IMR-90 (cell line): ENCODE measurements around the gene PDZD7. TPM values are rescaled to one million over a fixed set of nuclear protein-coding genes. Genes with fewer than 3 reads are reported as not detected.

Experiments used
- ATAC-seq: fragments of 200-7000 bp; cut with Tn5 transposase; 2 replicates; pipeline ENCODE4 v1.9.1; 2020; ENCODE audit warnings: low read depth, mild to moderate bottlenecking, moderate library complexity
- BruUV-seq: library from RNA; stranded (reverse); fragments of 400-500 nt; replicated peaks from 2 replicates; lab custom pipeline; 2021; lab: Mats Ljungman, UMichigan
- CTCF ChIA-PET: fragments of 300-600 bp; formaldehyde crosslinking; extraction: SDS; loops from one replicate; lab custom pipeline; 2021; ENCODE audit warnings: antibody characterized with exemption; lab: Yijun Ruan, JAX
- POLR2A ChIA-PET: fragments of 300-600 bp; sonication (Branson Sonifier 250); formaldehyde crosslinking; loops from one replicate; lab custom pipeline; 2022; ENCODE audit warnings: antibody characterized with exemption; ENCODE audit not compliant: unreplicated experiment; lab: Charles Lee
- DNase-seq: peaks from one replicate; pipeline ENCODE4 v3.0.0; 2013
- H2AFZ ChIP-seq: replicated peaks from 2 replicates; pipeline ENCODE3; 2013; ENCODE audit warnings: low read length, mild to moderate bottlenecking; ENCODE audit not compliant: poor library complexity
- H2AK5ac ChIP-seq: 2 replicates; pipeline ENCODE4 v1.6.1; 2013; ENCODE audit warnings: low read depth, low read length, inconsistent platforms
- H2AK9ac ChIP-seq: replicated peaks from 2 replicates; pipeline ENCODE3; 2013; ENCODE audit warnings: mild to moderate bottlenecking, low read depth, low read length, moderate library complexity; ENCODE audit not compliant: poor library complexity
- H2BK120ac ChIP-seq: 2 replicates; pipeline ENCODE4 v1.6.1; 2013; ENCODE audit warnings: low read depth, low read length, inconsistent platforms
- H2BK15ac ChIP-seq: 3 replicates; pipeline ENCODE4 v1.6.1; 2013; ENCODE audit warnings: low read depth, low read length, inconsistent platforms
- H2BK20ac ChIP-seq: 2 replicates; pipeline ENCODE4 v1.6.1; 2013; ENCODE audit warnings: low read depth, mild to moderate bottlenecking, inconsistent platforms, low read length, moderate library complexity
- H2BK5ac ChIP-seq: 2 replicates; pipeline ENCODE4 v1.6.1; 2013; ENCODE audit warnings: mild to moderate bottlenecking, low read depth, low read length, inconsistent platforms; ENCODE audit not compliant: poor library complexity, severe bottlenecking
- H3K14ac ChIP-seq: replicated peaks from 2 replicates; pipeline ENCODE4 v1.6.1; 2013; ENCODE audit warnings: low read depth, low read length, inconsistent platforms
- H3K18ac ChIP-seq: 2 replicates; pipeline ENCODE4 v1.6.1; 2013; ENCODE audit warnings: low read depth, low read length, control low read depth
- H3K23ac ChIP-seq: 2 replicates; pipeline ENCODE4 v1.6.1; 2013; ENCODE audit warnings: low read depth, low read length, inconsistent platforms
- H3K27ac ChIP-seq: 2 replicates; pipeline ENCODE4 v1.5.1; 2013; ENCODE audit warnings: mild to moderate bottlenecking, control low read depth, low read length; ENCODE audit not compliant: insufficient read depth
- H3K27me3 ChIP-seq: 2 replicates; pipeline ENCODE4 v1.6.1; 2013; ENCODE audit warnings: low read length; ENCODE audit not compliant: control insufficient read depth, insufficient read depth
- H3K36me3 ChIP-seq: 2 replicates; pipeline ENCODE4 v1.6.1; 2013; ENCODE audit warnings: low read length, mixed read lengths; ENCODE audit not compliant: control insufficient read depth, insufficient read depth
- H3K4ac ChIP-seq: 2 replicates; pipeline ENCODE4 v1.6.1; 2013; ENCODE audit warnings: low read depth, low read length, inconsistent platforms
- H3K4me1 ChIP-seq: 2 replicates; pipeline ENCODE4 v1.6.1; 2013; ENCODE audit warnings: low read length, mixed read lengths; ENCODE audit not compliant: control insufficient read depth, insufficient read depth
- H3K4me2 ChIP-seq: 2 replicates; pipeline ENCODE4 v1.6.1; 2013; ENCODE audit warnings: low read depth, mild to moderate bottlenecking, control low read depth, low read length, moderate library complexity
- H3K4me3 ChIP-seq: 2 replicates; pipeline ENCODE4 v1.5.1; 2013; ENCODE audit warnings: low read depth, mild to moderate bottlenecking, control low read depth, low read length, moderate library complexity; ENCODE audit not compliant: insufficient read depth
- H3K56ac ChIP-seq: 2 replicates; pipeline ENCODE4 v1.6.1; 2013; ENCODE audit warnings: low read length, inconsistent platforms; ENCODE audit not compliant: insufficient read depth; ENCODE audit errors: extremely low read depth
- H3K79me1 ChIP-seq, 2 experiments: 2 replicates each; pipeline ENCODE4 v1.6.1; 2013; ENCODE audit warnings: low read length in 2 of 2, inconsistent platforms in 1 of 2, low read depth in 1 of 2
- H3K9ac ChIP-seq: 2 replicates; pipeline ENCODE4 v1.6.1; 2013; ENCODE audit warnings: low read depth, low read length, control low read depth
- H3K9me1 ChIP-seq: 2 replicates; pipeline ENCODE4 v1.6.1; 2013; ENCODE audit warnings: low read length, inconsistent platforms; ENCODE audit not compliant: insufficient read depth
- H3K9me3 ChIP-seq: 2 replicates; pipeline ENCODE4 v1.6.1; 2013; ENCODE audit warnings: low read length; ENCODE audit not compliant: control insufficient read depth, insufficient read depth
- H4K20me1 ChIP-seq: 2 replicates; pipeline ENCODE4 v1.6.1; 2013; ENCODE audit warnings: low read length, inconsistent platforms; ENCODE audit not compliant: insufficient read depth
- H4K5ac ChIP-seq: 2 replicates; pipeline ENCODE4 v1.6.1; 2013; ENCODE audit warnings: mild to moderate bottlenecking, low read depth, low read length, control low read depth
- H4K8ac ChIP-seq, 2 experiments: 2 replicates each; pipeline ENCODE4 v1.6.1; 2013; ENCODE audit warnings: low read depth in 2 of 2, low read length in 2 of 2, control low read depth in 1 of 2, inconsistent platforms in 1 of 2
- H4K91ac ChIP-seq: 2 replicates; pipeline ENCODE4 v1.6.1; 2013; ENCODE audit warnings: low read depth, low read length, inconsistent platforms; ENCODE audit not compliant: insufficient read depth
- BHLHE40 ChIP-seq: fragments of 150-350 bp; IDR thresholded peaks from 2 replicates; pipeline ENCODE4 v1.6.1; 2016; ENCODE audit warnings: mild to moderate bottlenecking, low read depth, low read length
- CHD1 ChIP-seq: IDR thresholded peaks from 2 replicates; pipeline ENCODE4 v1.6.1; 2012; ENCODE audit warnings: low read depth, low read length, improper control_type of control experiment
- CTCF ChIP-seq: conservative IDR thresholded peaks from 2 replicates; pipeline ENCODE4 v1.5.1; 2012; ENCODE audit warnings: mild to moderate bottlenecking, low read depth, low read length, improper control_type of control experiment
- ELK1 ChIP-seq: fragments of 150-350 bp; IDR thresholded peaks from 2 replicates; pipeline ENCODE4 v1.6.1; 2016; ENCODE audit warnings: low read depth, mild to moderate bottlenecking, low read length, moderate library complexity, borderline replicate concordance
- FOS ChIP-seq: fragments of 150-350 bp; IDR thresholded peaks from 2 replicates; pipeline ENCODE4 v1.6.1; 2016; ENCODE audit warnings: low read depth, low read length
- MXI1 ChIP-seq: IDR thresholded peaks from 2 replicates; pipeline ENCODE4 v1.6.1; 2012; ENCODE audit warnings: low read depth, mild to moderate bottlenecking, low read length, moderate library complexity, borderline replicate concordance
- NFE2L2 ChIP-seq: fragments of 150-350 bp; IDR thresholded peaks from 2 replicates; pipeline ENCODE4 v1.6.1; 2016; ENCODE audit warnings: low read depth, mild to moderate bottlenecking, low read length
- POLR2A ChIP-seq: IDR thresholded peaks from 2 replicates; pipeline ENCODE4 v1.6.1; 2012; ENCODE audit warnings: mild to moderate bottlenecking, low read depth, low read length
- RAD21 ChIP-seq: IDR thresholded peaks from 2 replicates; pipeline ENCODE4 v1.6.1; 2012; ENCODE audit warnings: low read length, improper control_type of control experiment
- RCOR1 ChIP-seq: IDR thresholded peaks from 2 replicates; pipeline ENCODE4 v1.6.1; 2012; ENCODE audit warnings: mild to moderate bottlenecking, low read length, improper control_type of control experiment; ENCODE audit not compliant: insufficient replicate concordance
- SMC3 ChIP-seq: fragments of 150-350 bp; IDR thresholded peaks from 2 replicates; pipeline ENCODE4 v1.6.1; 2016; ENCODE audit warnings: low read depth, mild to moderate bottlenecking, antibody characterized with exemption, low read length, moderate library complexity
- USF2 ChIP-seq: fragments of 150-350 bp; IDR thresholded peaks from 2 replicates; pipeline ENCODE4 v1.6.1; 2017; ENCODE audit warnings: mild to moderate bottlenecking, antibody characterized with exemption, low read length, low read depth
- WGBS, 2 experiments: methylation state at CpG; one replicate each; pipeline versions ENCODE4 v1.1.5 to v1.1.7; 2013; ENCODE audit warnings: missing lambda C conversion rate in 2 of 2; ENCODE audit not compliant: insufficient read length in 1 of 2; ENCODE audit errors: extremely low coverage in 2 of 2; 5-methylcytosine and 5-hydroxymethylcytosine counted together
- dilution Hi-C: fragments of 300-500 bp; cut with HindIII; formaldehyde crosslinking; loops from one replicate; pipeline ENCODE4 v1.14.3; 2018; ENCODE audit warnings: low sequenced_read_pairs; ENCODE audit not compliant: unreplicated experiment
- in situ Hi-C: fragments of 300-500 bp; cut with MboI; formaldehyde crosslinking; loops from 3 replicates; pipeline ENCODE4 v1.14.3; 2019; ENCODE audit warnings: low sequenced_read_pairs, inconsistent platforms, mixed read lengths
- intact Hi-C: fragments of 100-400 bp; cut with micrococcal nuclease; formaldehyde crosslinking; loops from 2 replicates; pipeline ENCODE4 v1.10.0; 2022
- polyA plus RNA-seq, 3 experiments: library from polyadenylated mRNA; depleted of rRNA; stranded (reverse); fragments of >200 nt; gene quantifications; 2 replicates each; pipeline ENCODE4 v1.2.3, GENCODE V29; 2012; ENCODE audit warnings: low replicate concordance in 1 of 3
- total RNA-seq: library from RNA; depleted of rRNA; stranded (reverse); fragments of >200 nt; gene quantifications from 2 replicates; pipeline ENCODE4 v1.2.3, GENCODE V29; 2012

The PDZD7 gene
- total and polyA plus RNA-seq, 2 of the 4 experiments (the other 2 are of a cell fraction): 0.90 to 1.5 TPM

GRCh38 chr10:101018600-101019439 lies 12.1 kb downstream of the PDZD7 start (continued):
- no peak for TF ChIP-seq FOS
- no peak for TF ChIP-seq MXI1

- H3K18ac ChIP-seq: no peak overlapping the region
- BruUV-seq: no TSS peak
- H4K91ac ChIP-seq: no peak overlapping the region
- H2BK15ac ChIP-seq: no peak overlapping the region
- no peak overlapping the region for H3K14ac ChIP-seq
- H3K9ac ChIP-seq: no peak overlapping the region
- dilution Hi-C loops (no loop called here), intact Hi-C loops (loop anchor here (2.0 to 10.0 kb wide), 2 partner anchors 49 to 453 kb away; no protein-coding TSS in a partner anchor), in situ Hi-C loops (no loop called here)
- no peak overlapping the region for H2AFZ ChIP-seq
- H3K9me3 ChIP-seq: no peaks in the 10 kb centered on the region
- ChIA-PET CTCF (interaction anchor here (0.9 to 6.8 kb wide), 4 partner anchors 12 to 124 kb away, joined by 3 to 48 read pairs (median 4); partner anchors contain the start of gene LZTS2), POLR2A (no interaction called here)
- H3K4ac ChIP-seq: no peak overlapping the region
- H2BK20ac ChIP-seq: no peak overlapping the region
- no peak overlapping the region for H3K23ac ChIP-seq
- peaks cover 2% of the 10 kb centered on the region; the same call in 1 of the 2 replicates for H4K20me1 ChIP-seq
- H3K9me1 ChIP-seq: peaks cover 7% of the 10 kb centered on the region
- H2BK5ac ChIP-seq: no peak overlapping the region
- H2AK5ac ChIP-seq: no peak overlapping the region
- WGBS, 2 experiments: 53% methylated on average over 3 of the region's 20 CpGs; no CpG with 5 or more reads in 1 of the 2 experiments
- H3K4me3 ChIP-seq: no peak overlapping the region
- ATAC-seq (no peak), DNase-seq (no peak)
- no peak overlapping the region for H3K4me2 ChIP-seq
- no peak overlapping the region for H2BK120ac ChIP-seq
- H4K8ac ChIP-seq: no peak overlapping the region
- no peak overlapping the region for H4K5ac ChIP-seq
- H3K56ac ChIP-seq: no peak overlapping the region
- H2AK9ac ChIP-seq: no peak overlapping the region
- no peak overlapping the region for H3K27ac ChIP-seq
- H3K27me3 ChIP-seq: peaks cover 1% of the 10 kb centered on the region; the same call in 1 of the 2 replicates
- 0 out of 4 replicates have a peak, but pooled peaks cover 0 to 7% of the 10 kb centered on the region in 2 experiments for H3K79me1 ChIP-seq
- peaks cover 14% of the 10 kb centered on the region for H3K4me1 ChIP-seq
- no peaks in the 10 kb centered on the region for H3K36me3 ChIP-seq
- no peak for TF ChIP-seq BHLHE40
- TF ChIP-seq SMC3: no peak
- TF ChIP-seq POLR2A: no peak
- TF ChIP-seq NFE2L2: no peak
- TF ChIP-seq RCOR1: no peak
- no peak for TF ChIP-seq ELK1
- no peak for TF ChIP-seq CHD1
- no peak for TF ChIP-seq RAD21
- TF ChIP-seq FOS: no peak
- no peak for TF ChIP-seq USF2
- no peak for TF ChIP-seq CTCF
These were observed 12.8 kb downstream of the PDZD7 start for GRCh38 chr10:101018118-101018599.
